Kidney glomerular epithelial cell (primary cell): Measurements from ENCODE around the gene LCA5L.

Experiments used
- DNase-seq: peaks from one replicate; lab custom pipeline; 2025; lab: John Stamatoyannopoulos, UW

The LCA5L gene

GRCh38 chr21:39445321-39446269, at the start of gene LCA5L:
TSS of gene LCA5L (minus strand) at chr21:39445778. CDS start at chr21:39428493, 17,285 bp downstream.
- DNase-seq, result peak; percentile 80

- DNase-seq, result no peak
These were observed 43.9 kb upstream of the LCA5L start for GRCh38 chr21:39489380-39489924.

GRCh38 chr21:39484711-39485276, 39.2 kb upstream of the LCA5L start:
- no peak for DNase-seq

- no peak for DNase-seq
These were observed 38.3 kb upstream of the LCA5L start for GRCh38 chr21:39483917-39484316.

- DNase-seq, result no peak
These were observed 36.3 kb upstream of the LCA5L start for GRCh38 chr21:39481886-39482285.

GRCh38 chr21:39480271-39480670, 34.7 kb upstream of the LCA5L start:
- no peak for DNase-seq

- no peak for DNase-seq
These were observed 34.2 kb upstream of the LCA5L start for GRCh38 chr21:39479814-39480182.

- DNase-seq, result no peak
These were observed 33.7 kb upstream of the LCA5L start for GRCh38 chr21:39479164-39479813.

GRCh38 chr21:39474611-39475010, 29.0 kb upstream of the LCA5L start:
- DNase-seq, result no peak

GRCh38 chr21:39472786-39473185, 27.2 kb upstream of the LCA5L start:
- DNase-seq, result no peak

- DNase-seq, result no peak
These were observed 26.0 kb upstream of the LCA5L start for GRCh38 chr21:39471598-39471997.

GRCh38 chr21:39468559-39468958, 23.0 kb upstream of the LCA5L start:
- no peak for DNase-seq

- no peak for DNase-seq
These were observed 22.2 kb upstream of the LCA5L start for GRCh38 chr21:39467746-39468145.

GRCh38 chr21:39466584-39466983, 21.0 kb upstream of the LCA5L start:
- no peak for DNase-seq

- DNase-seq, result no peak
These were observed 17.7 kb upstream of the LCA5L start for GRCh38 chr21:39463308-39463707.

- no peak for DNase-seq
These were observed 15.8 kb upstream of the LCA5L start for GRCh38 chr21:39461419-39461818.

- DNase-seq, result no peak
These were observed 11.1 kb upstream of the LCA5L start for GRCh38 chr21:39456665-39457064.

- no peak for DNase-seq
These were observed 9.5 kb upstream of the LCA5L start for GRCh38 chr21:39454949-39455668.

- DNase-seq, result no peak
These were observed 8.1 kb upstream of the LCA5L start for GRCh38 chr21:39453571-39454179.

- DNase-seq, result no peak
These were observed 7.4 kb upstream of the LCA5L start for GRCh38 chr21:39452970-39453342.

GRCh38 chr21:39452207-39452969, 6.8 kb upstream of the LCA5L start:
- no peak for DNase-seq
